ENCODE measurements around the gene F2RL3. TPM values are rescaled to one million over a fixed set of nuclear protein-coding genes. Genes with fewer than 3 reads are reported as not detected.

The F2RL3 gene
- total RNA-seq, 2 experiments from 2014 or later, result not detected

GRCh38 chr19:16878181-16878965 lies 10.4 kb upstream of the F2RL3 start:
- H3K4me1 Mint-ChIP-seq (ENCODE audit: low read depth), result peaks cover 14% of the 10 kb centered on the region
- H3K4me1 ChIP-seq (ENCODE audit: insufficient read depth, low read length), result no peaks in the 10 kb centered on the region
- H3K27me3 Mint-ChIP-seq, result peaks cover 4% of the 10 kb centered on the region
- no peak overlapping the region for H3K27ac Mint-ChIP-seq
- no peak overlapping the region for H3K4me3 Mint-ChIP-seq
- intact Hi-C loops (cut with DNase I, micrococcal nuclease), result no loop called here
- peaks cover 43% of the 10 kb centered on the region for H3K36me3 ChIP-seq (ENCODE audit: insufficient read depth, low read length)
- no peaks in the 10 kb centered on the region for H3K27me3 ChIP-seq (ENCODE audit: control insufficient read depth in 1 of 2, insufficient read depth in 2 of 2, low read length in 2 of 2)
- H3K36me3 Mint-ChIP-seq (ENCODE audit: low read depth), result peaks cover 76% of the 10 kb centered on the region
- H3K9me3 Mint-ChIP-seq, result peaks cover 10% of the 10 kb centered on the region
- CTCF ChIA-PET, result no interaction called here
- no peak for ATAC-seq (ENCODE audit: poor library complexity)
- POLR2A ChIA-PET, result no interaction called here
- DNase-seq, result no peak
- H3K27ac ChIP-seq (ENCODE audit: low read depth in 1 of 2, low read length in 2 of 2), result no peak overlapping the region
- TF ChIP-seq CTCF (IDR thresholded peaks at IDR 0.05), result no peak
- H3K4me3 ChIP-seq (ENCODE audit: low read length), result no peak overlapping the region
- peaks cover 25 to 52% of the 10 kb centered on the region in 2 experiments for H3K9me3 ChIP-seq (ENCODE audit: control insufficient read depth in 1 of 2, insufficient read depth in 1 of 2, low read length in 2 of 2)

- Mint-ChIP-seq H3K4me3 (no peak overlapping the region), H3K27ac (no peak overlapping the region), H3K36me3 (ENCODE audit: low read depth) (peaks cover 58% of the 10 kb centered on the region), H3K27me3 (peaks cover 4% of the 10 kb centered on the region), H3K4me1 (ENCODE audit: low read depth) (no peaks in the 10 kb centered on the region), H3K9me3 (peaks cover 10% of the 10 kb centered on the region)
- Histone ChIP-seq H3K27ac (ENCODE audit: low read depth in 1 of 2, low read length in 2 of 2) (no peak overlapping the region), H3K9me3 (ENCODE audit: control insufficient read depth in 1 of 2, insufficient read depth in 1 of 2, low read length in 2 of 2) (peaks cover 27 to 69% of the 10 kb centered on the region in 2 experiments), H3K27me3 (ENCODE audit: control insufficient read depth in 1 of 2, insufficient read depth in 2 of 2, low read length in 2 of 2) (no peaks in the 10 kb centered on the region), H3K4me1 (ENCODE audit: insufficient read depth, low read length) (no peaks in the 10 kb centered on the region), H3K36me3 (ENCODE audit: insufficient read depth, low read length) (peaks cover 41% of the 10 kb centered on the region), H3K4me3 (ENCODE audit: low read length) (no peak overlapping the region)
- DNase-seq (no peak), ATAC-seq (ENCODE audit: poor library complexity) (no peak)
- no peak for TF ChIP-seq CTCF (IDR thresholded peaks at IDR 0.05)
- ChIA-PET POLR2A (no interaction called here), CTCF (no interaction called here)
- intact Hi-C loops (cut with DNase I, micrococcal nuclease), result no loop called here
Observed at GRCh38 chr19:16880884-16881554, 7.8 kb upstream of the F2RL3 start.

- ChIA-PET CTCF (no interaction called here), POLR2A (no interaction called here)
- H3K9me3 ChIP-seq (ENCODE audit: control insufficient read depth in 1 of 2, insufficient read depth in 1 of 2, low read length in 2 of 2), result peaks cover 27 to 69% of the 10 kb centered on the region in 2 experiments
- no peak for ATAC-seq (ENCODE audit: poor library complexity)
- no peaks in the 10 kb centered on the region for H3K4me1 ChIP-seq (ENCODE audit: insufficient read depth, low read length)
- H3K4me3 Mint-ChIP-seq, result no peak overlapping the region
- peaks cover 49% of the 10 kb centered on the region for H3K36me3 Mint-ChIP-seq (ENCODE audit: low read depth)
- H3K27ac Mint-ChIP-seq, result no peak overlapping the region
- H3K9me3 Mint-ChIP-seq, result peaks cover 10% of the 10 kb centered on the region
- H3K4me1 Mint-ChIP-seq (ENCODE audit: low read depth), result no peaks in the 10 kb centered on the region
- H3K27me3 Mint-ChIP-seq, result peaks cover 4% of the 10 kb centered on the region
- peaks cover 30% of the 10 kb centered on the region for H3K36me3 ChIP-seq (ENCODE audit: insufficient read depth, low read length)
- intact Hi-C loops (cut with DNase I, micrococcal nuclease), result no loop called here
- no peaks in the 10 kb centered on the region for H3K27me3 ChIP-seq (ENCODE audit: control insufficient read depth in 1 of 2, insufficient read depth in 2 of 2, low read length in 2 of 2)
- no peak overlapping the region for H3K4me3 ChIP-seq (ENCODE audit: low read length)
- TF ChIP-seq CTCF (IDR thresholded peaks at IDR 0.05), result no peak
- no peak for DNase-seq
- no peak overlapping the region for H3K27ac ChIP-seq (ENCODE audit: low read depth in 1 of 2, low read length in 2 of 2)
Observed at GRCh38 chr19:16882146-16882545, 6.7 kb upstream of the F2RL3 start.
